Activated naive CD4-positive, alpha-beta T cell treated with anti-CD3 and anti-CD28 coated beads, Interleukin-2, amount 50 U/mL, for 72 hours (primary cell): ENCODE results near the gene PSMA7. TPM values are rescaled to one million over a fixed set of nuclear protein-coding genes. Genes with fewer than 3 reads are reported as not detected.

Source experiments
- ATAC-seq, 2 donors: fragments of 150-1000 bp; cut with Tn5 transposase; 2 replicates each; pipeline ENCODE4 v1.10.0; 2021; ENCODE audit warnings: mild to moderate bottlenecking in 2 of 2, moderate library complexity in 2 of 2
- DNase-seq, 2 donors: peaks; one replicate each; pipeline ENCODE4 v3.0.0; 2021 to 2022; ENCODE audit warnings: low spot score in 2 of 2
- H3K27ac Mint-ChIP-seq, 2 donors: one replicate each; pipeline ENCODE4 v1.8.0; 2022; ENCODE audit warnings: mild to moderate bottlenecking in 2 of 2, mixed read lengths in 2 of 2
- H3K36me3 Mint-ChIP-seq, 2 donors: one replicate each; pipeline ENCODE4 v1.8.0; 2022; ENCODE audit warnings: mixed read lengths in 2 of 2
- H3K9me3 Mint-ChIP-seq, 2 donors: one replicate each; pipeline ENCODE4 v1.8.0; 2022; ENCODE audit warnings: mixed read lengths in 2 of 2
- total RNA-seq, 2 donors: library from RNA; stranded (reverse); gene quantifications; one replicate each; pipeline ENCODE4 v1.2.3, GENCODE V29; 2022

PSMA7 gene
- total RNA-seq = 100 to 1,000 TPM; 253 to 333 TPM

GRCh38 chr20:62143081-62143956 lies at the start of gene PSMA7, which contains the start of gene SS18L1:
Gene PSMA7, minus strand, starts transcription at chr20:62143394. Its CDS starts 91 bp downstream, at chr20:62143303.
Gene SS18L1, plus strand, starts transcription at chr20:62143769. Its CDS starts 52 bp downstream, at chr20:62143821.
- Mint-ChIP-seq H3K27ac (peak within 1 kb of the TSS; percentile 91 to 97), H3K36me3 (peaks cover 16 to 33% of the 10 kb centered on the region in 2 donors), H3K9me3 (no peaks in the 10 kb centered on the region)
- ATAC-seq = peak; percentile 77 to 88
- peak; percentile 83 to 87 for DNase-seq

DNA sequence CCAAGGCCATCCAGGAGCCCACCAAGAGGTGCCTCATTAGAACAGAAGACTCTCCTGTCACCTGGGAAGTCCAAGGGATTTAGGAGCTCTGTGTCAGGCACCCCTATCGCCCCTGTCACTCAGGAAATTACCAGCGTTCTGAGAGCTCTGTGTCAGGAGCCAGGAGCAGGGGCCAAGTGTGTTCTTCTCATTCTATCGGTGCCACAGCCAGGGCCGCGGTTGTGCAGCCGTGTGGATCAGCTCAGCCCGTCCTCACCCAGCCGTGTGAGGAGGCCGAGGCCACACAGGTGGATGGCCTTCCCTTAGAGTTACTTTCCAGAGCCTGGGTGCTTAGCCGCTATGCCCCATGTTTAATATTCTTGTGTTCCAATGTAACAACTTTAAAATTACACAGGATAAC lies 49.4 kb upstream of the PSMA7 start:
- Mint-ChIP-seq H3K27ac (peak overlapping the region in 1 of 2 donors; percentile 69), H3K9me3 (no peaks in the 10 kb centered on the region), H3K36me3 (peaks cover 4 to 5% of the 10 kb centered on the region in 2 donors)
- ATAC-seq (no peak), DNase-seq (no peak)

DNA sequence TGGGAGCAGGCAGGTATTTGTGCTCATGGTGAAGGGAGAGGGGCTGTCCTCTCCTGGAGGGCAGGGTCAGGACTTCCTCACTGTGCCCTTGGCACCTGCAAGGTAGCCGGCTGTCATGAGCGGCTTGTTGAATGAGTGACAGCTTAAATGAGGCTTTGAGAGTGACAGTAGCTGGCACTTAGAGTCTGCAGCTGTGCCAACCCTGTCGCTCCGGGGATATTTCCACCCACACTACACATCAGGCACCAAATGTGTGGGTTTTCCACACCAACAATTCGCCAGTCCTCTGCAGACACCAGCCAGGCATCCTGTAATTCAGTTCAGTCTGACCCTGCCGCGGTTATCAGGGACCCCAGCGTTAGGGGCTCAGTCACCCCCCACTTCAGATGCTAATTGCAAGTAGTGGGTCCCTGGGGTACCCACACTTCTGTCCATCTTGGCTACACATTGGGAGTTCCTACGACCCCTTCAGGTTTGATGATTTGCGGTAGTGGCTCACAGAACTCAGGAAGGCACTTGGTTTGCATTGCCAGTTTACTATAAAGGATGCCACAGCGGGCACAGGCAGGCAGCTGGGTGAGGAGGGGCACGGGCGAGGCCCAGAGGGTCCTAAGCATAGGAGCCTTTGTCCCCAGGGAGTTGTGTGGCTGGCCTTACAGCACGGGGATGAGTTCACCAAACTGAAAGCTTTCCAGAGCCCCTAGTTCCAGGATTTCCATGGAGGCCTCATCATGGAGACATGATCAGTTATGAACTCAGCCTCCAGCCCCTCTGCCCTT lies 48.8 kb upstream of the PSMA7 start:
- ATAC-seq (no peak), DNase-seq (no peak)
- Mint-ChIP-seq H3K9me3 (no peaks in the 10 kb centered on the region), H3K36me3 (peaks cover 4 to 5% of the 10 kb centered on the region in 2 donors), H3K27ac (no peak overlapping the region)

GRCh38 chr20:62190639-62191411 lies 47.6 kb upstream of the PSMA7 start:
- ATAC-seq (no peak), DNase-seq (no peak)
- no peak overlapping the region for H3K27ac Mint-ChIP-seq
- H3K9me3 Mint-ChIP-seq = no peaks in the 10 kb centered on the region
- peaks cover 4 to 5% of the 10 kb centered on the region in 2 donors for H3K36me3 Mint-ChIP-seq

DNA sequence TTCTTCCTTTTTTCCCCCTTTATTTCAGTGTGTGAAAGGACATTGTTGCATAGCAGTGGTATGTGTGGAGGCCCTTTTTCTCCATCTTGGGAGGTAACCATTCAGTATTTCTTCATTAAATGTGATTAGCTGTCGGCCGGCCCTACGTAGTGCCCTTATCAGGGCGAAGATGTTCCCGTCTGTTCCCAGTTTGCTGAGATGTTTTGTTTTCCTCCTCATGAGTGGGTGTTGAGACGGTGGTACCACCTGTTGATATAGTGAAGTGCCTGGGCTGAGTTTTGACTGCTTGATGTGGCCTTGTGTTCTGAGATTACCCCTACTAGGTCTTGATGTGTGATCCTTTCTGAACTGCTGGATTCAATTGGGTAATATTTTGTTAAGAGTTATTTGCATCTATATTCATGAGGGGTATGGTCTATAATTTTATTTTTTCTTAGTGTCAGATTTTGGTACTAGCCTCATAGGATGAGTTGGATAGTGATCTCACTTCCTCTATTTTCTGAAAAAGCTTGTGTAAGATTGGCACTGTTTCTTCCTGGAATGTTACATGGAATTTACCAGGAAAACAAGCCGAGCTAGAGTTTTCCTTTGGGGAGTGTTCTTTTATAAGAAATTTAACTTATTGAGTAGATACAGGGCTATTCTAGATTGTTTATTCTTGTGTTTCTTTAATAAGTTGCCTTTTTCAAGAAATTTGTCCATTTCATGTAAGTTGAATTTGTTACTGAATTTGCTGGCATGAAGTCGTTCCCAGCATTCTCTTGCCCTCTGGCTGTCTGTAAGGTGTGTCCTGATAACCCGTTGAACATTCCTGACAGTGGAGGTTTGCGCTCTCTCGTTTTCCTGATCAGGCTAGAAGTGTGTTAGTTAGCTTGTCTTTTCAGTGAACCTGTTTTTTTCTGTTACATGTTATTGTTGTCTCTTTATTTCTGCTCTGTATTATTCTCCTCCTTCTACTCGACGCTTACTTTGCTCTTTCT lies 44.0 kb upstream of the PSMA7 start:
- Mint-ChIP-seq H3K36me3 (peaks cover 2 to 5% of the 10 kb centered on the region in 2 donors), H3K9me3 (no peaks in the 10 kb centered on the region), H3K27ac (no peak overlapping the region)
- ATAC-seq (no peak), DNase-seq (no peak)

DNA sequence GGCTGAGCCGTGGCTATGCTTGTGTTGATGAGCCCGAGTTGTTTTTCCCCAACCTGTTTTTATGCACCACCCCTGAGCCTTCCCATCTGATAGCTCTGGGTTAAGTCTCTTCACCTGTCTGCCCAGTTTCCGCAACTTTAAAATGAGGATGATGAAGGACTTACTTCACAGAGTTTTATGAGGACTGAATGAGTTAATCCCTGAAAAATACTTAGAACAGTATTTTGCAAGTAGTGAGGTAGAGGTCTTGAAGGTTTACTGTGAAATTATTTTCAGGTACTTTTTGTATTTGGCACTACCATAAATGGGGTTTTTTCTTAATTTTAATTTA lies 42.9 kb upstream of the PSMA7 start:
- ATAC-seq (no peak), DNase-seq (no peak)
- Mint-ChIP-seq H3K27ac (no peak overlapping the region), H3K9me3 (no peaks in the 10 kb centered on the region), H3K36me3 (peaks cover 5 to 8% of the 10 kb centered on the region in 2 donors)

DNA sequence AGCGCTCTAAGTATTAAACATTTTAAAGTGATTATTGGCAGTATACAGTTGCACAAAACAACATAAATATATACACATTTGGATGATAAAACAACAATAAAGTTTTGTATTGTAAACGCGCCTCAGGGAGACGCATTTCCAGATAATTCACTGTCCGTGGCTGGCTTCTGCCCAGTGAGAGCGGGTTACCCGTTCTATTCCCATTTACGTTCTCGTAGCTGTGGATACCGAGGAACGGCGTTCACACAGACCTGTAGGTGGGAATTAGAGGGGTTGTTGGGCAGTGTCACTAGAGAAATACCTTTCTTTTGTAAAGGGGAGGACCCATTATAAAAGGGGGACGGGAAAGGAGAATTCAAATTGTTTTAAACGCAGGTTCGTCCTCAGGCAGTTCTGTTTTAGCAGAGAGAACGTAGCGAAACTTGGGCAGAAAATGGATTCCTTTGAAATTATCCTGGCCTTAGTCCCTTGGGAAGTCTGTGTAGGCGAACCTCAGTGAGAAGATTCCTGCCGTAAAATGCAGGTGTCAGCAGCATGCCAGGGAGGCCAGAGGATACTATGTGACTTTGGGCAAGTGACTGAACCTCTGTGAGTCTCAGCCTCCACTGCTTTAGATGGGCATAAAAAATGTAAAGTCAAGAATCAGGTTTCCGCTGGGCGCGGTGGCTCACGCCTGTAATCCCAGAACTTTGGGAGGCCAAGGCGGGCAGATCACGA lies 40.4 kb upstream of the PSMA7 start:
- Mint-ChIP-seq H3K36me3 (peaks cover 0 to 8% of the 10 kb centered on the region in 2 donors), H3K27ac (peak overlapping the region; percentile 90 to 92), H3K9me3 (no peaks in the 10 kb centered on the region)
- ATAC-seq = no peak
- DNase-seq = no peak

GRCh38 chr20:62182469-62183425 lies 39.6 kb upstream of the PSMA7 start, which contains the start of gene MTG2:
Gene MTG2, plus strand, starts transcription at chr20:62183028. Its CDS starts 10,393 bp downstream, at chr20:62193421.
- Mint-ChIP-seq H3K27ac (peak within 1 kb of the TSS; percentile 90 to 93), H3K9me3 (no peaks in the 10 kb centered on the region), H3K36me3 (peaks cover 0 to 8% of the 10 kb centered on the region in 2 donors)
- peak; percentile 92 to 94 for DNase-seq
- peak; percentile 98 to 99 for ATAC-seq

GRCh38 chr20:62181808-62182207 lies 38.6 kb upstream of the PSMA7 start:
- no peaks in the 10 kb centered on the region for H3K9me3 Mint-ChIP-seq
- no peak for DNase-seq
- peaks cover 0 to 8% of the 10 kb centered on the region in 2 donors for H3K36me3 Mint-ChIP-seq
- peak overlapping the region; percentile 90 to 91 for H3K27ac Mint-ChIP-seq
- ATAC-seq = no peak

- no peak for ATAC-seq
- no peak overlapping the region for H3K27ac Mint-ChIP-seq
Measured at GRCh38 chr20:62179162-62179504, 35.9 kb upstream of the PSMA7 start.

GRCh38 chr20:62178316-62179161 lies 35.3 kb upstream of the PSMA7 start:
- ATAC-seq = no peak
- H3K9me3 Mint-ChIP-seq = no peaks in the 10 kb centered on the region
- DNase-seq = no peak
- H3K27ac Mint-ChIP-seq = no peak overlapping the region
- H3K36me3 Mint-ChIP-seq = peaks cover 0 to 8% of the 10 kb centered on the region in 2 donors

More at GRCh38 chr20:62179162-62179504, 35.9 kb upstream of the PSMA7 start:
- Mint-ChIP-seq H3K9me3 (no peaks in the 10 kb centered on the region), H3K36me3 (peaks cover 0 to 8% of the 10 kb centered on the region in 2 donors)
- DNase-seq = no peak

GRCh38 chr20:62177307-62177706 lies 34.1 kb upstream of the PSMA7 start:
- DNase-seq (no peak), ATAC-seq (no peak)
- Mint-ChIP-seq H3K27ac (peak overlapping the region in 1 of 2 donors; percentile 46), H3K36me3 (peaks cover 0 to 7% of the 10 kb centered on the region in 2 donors), H3K9me3 (no peaks in the 10 kb centered on the region)

DNA sequence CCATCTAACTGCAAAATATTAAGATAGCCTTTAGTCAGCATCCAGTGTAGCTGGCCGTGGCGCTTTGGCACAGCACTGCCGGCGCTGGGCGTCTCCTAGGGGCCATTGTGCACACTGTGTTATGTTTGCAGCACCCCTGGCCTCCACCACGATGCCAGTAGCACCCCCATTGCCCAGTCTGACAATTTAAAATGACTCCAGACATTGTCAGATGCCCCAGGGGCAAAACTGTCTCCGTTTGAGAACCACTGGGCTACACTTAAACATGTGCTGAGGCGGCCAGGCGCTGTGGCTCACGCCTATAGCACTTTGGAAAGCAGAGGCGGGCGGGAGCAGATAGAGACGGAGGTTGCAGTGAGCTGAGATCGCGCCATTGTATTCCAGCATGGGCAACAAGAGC lies 33.7 kb upstream of the PSMA7 start:
- peaks cover 0 to 3% of the 10 kb centered on the region in 2 donors for H3K36me3 Mint-ChIP-seq
- peak overlapping the region in 1 of 2 donors; percentile 46 for H3K27ac Mint-ChIP-seq
- H3K9me3 Mint-ChIP-seq = no peaks in the 10 kb centered on the region
- ATAC-seq = no peak
- no peak for DNase-seq
